Activated B cell treated with CpG ODN at 0.5 μM for 24 hours (primary cell): Measurements from ENCODE around the gene MRI1. TPM values are rescaled to one million over a fixed set of nuclear protein-coding genes. Genes with fewer than 3 reads are reported as not detected.

ENCODE experiments used
- ATAC-seq: fragments of 200-7000 bp; cut with Tn5 transposase; one replicate; pipeline ENCODE4 v1.10.0; 2021; ENCODE audit warnings: low read depth, mild to moderate bottlenecking, moderate library complexity
- CTCF ChIA-PET: fragments of 350-600 bp; sonication (Branson Sonifier 250); formaldehyde crosslinking; loops from one replicate; lab custom pipeline; 2021; ENCODE audit warnings: antibody characterized with exemption; lab: Charles Lee
- POLR2A ChIA-PET: fragments of 350-600 bp; sonication (Branson Sonifier 250); formaldehyde crosslinking; loops from one replicate; lab custom pipeline; 2021; ENCODE audit warnings: antibody characterized with exemption; lab: Charles Lee
- DNase-seq: peaks from one replicate; pipeline ENCODE4 v3.0.0; 2022
- H3K27ac Mint-ChIP-seq: one replicate; pipeline ENCODE4 v1.8.0; 2020; ENCODE audit warnings: mixed read lengths
- H3K27me3 Mint-ChIP-seq: one replicate; pipeline ENCODE4 v1.8.0; 2021; ENCODE audit warnings: mixed read lengths
- H3K36me3 Mint-ChIP-seq: one replicate; pipeline ENCODE4 v1.8.0; 2021; ENCODE audit warnings: low read depth, mixed read lengths
- H3K4me1 Mint-ChIP-seq: one replicate; pipeline ENCODE4 v1.8.0; 2021; ENCODE audit warnings: mixed read lengths
- H3K4me3 Mint-ChIP-seq: one replicate; pipeline ENCODE4 v1.8.0; 2020; ENCODE audit warnings: mild to moderate bottlenecking, mixed read lengths
- H3K9me3 Mint-ChIP-seq: one replicate; pipeline ENCODE4 v1.8.0; 2020; ENCODE audit warnings: mixed read lengths
- CTCF ChIP-seq: fragments of 200-600 bp; IDR thresholded peaks from one replicate; pipeline ENCODE4 v1.8.0; 2022; ENCODE audit warnings: antibody characterized with exemption, mild to moderate bottlenecking
- intact Hi-C: fragments of 100-400 bp; cut with micrococcal nuclease; formaldehyde crosslinking; loops from one replicate; pipeline ENCODE4 v1.15.1; 2024
- total RNA-seq: library from RNA; stranded (reverse); gene quantifications from 2 replicates; pipeline ENCODE4 v1.2.3, GENCODE V29; 2022

Gene MRI1
- total RNA-seq, 1 donor from 2014 or later = 37.5 TPM

- ChIA-PET POLR2A (interaction anchor here (1.2 kb wide), 1 partner anchor 35 kb away, joined by 5 read pairs; the partner anchor contains the start of gene C19orf53), CTCF (interaction anchor here (1.3 kb wide), 1 partner anchor 53 kb away, joined by 3 read pairs; no protein-coding TSS in a partner anchor)
- intact Hi-C loops = no loop called here
- DNase-seq = no peak
- no peak for TF ChIP-seq CTCF
- Mint-ChIP-seq H3K27ac (no peak overlapping the region), H3K36me3 (peaks cover 22% of the 10 kb centered on the region), H3K27me3 (no peaks in the 10 kb centered on the region), H3K4me3 (no peak overlapping the region), H3K9me3 (peaks cover 2% of the 10 kb centered on the region), H3K4me1 (no peaks in the 10 kb centered on the region)
- no peak for ATAC-seq
Observed at GRCh38 chr19:13808856-13809255, 44.5 kb downstream of the MRI1 start.

GRCh38 chr19:13812544-13812943, 48.2 kb downstream of the MRI1 start:
- CTCF ChIA-PET = no interaction called here
- H3K27ac Mint-ChIP-seq = no peak overlapping the region
- H3K27me3 Mint-ChIP-seq = no peaks in the 10 kb centered on the region
- H3K4me1 Mint-ChIP-seq = no peaks in the 10 kb centered on the region
- no peak overlapping the region for H3K4me3 Mint-ChIP-seq
- H3K36me3 Mint-ChIP-seq = peaks cover 15% of the 10 kb centered on the region
- POLR2A ChIA-PET = no interaction called here
- TF ChIP-seq CTCF = no peak
- ATAC-seq = no peak
- DNase-seq = no peak
- H3K9me3 Mint-ChIP-seq = peaks cover 2% of the 10 kb centered on the region
- intact Hi-C loops = no loop called here

GRCh38 chr19:13813147-13813546, 48.8 kb downstream of the MRI1 start:
- Mint-ChIP-seq H3K4me3 (no peak overlapping the region), H3K9me3 (peaks cover 2% of the 10 kb centered on the region), H3K4me1 (no peaks in the 10 kb centered on the region), H3K27me3 (no peaks in the 10 kb centered on the region), H3K36me3 (peaks cover 15% of the 10 kb centered on the region), H3K27ac (no peak overlapping the region)
- DNase-seq = no peak
- TF ChIP-seq CTCF = no peak
- ChIA-PET POLR2A (no interaction called here), CTCF (no interaction called here)
- ATAC-seq = no peak
- intact Hi-C loops = no loop called here

- no peak for ATAC-seq
- ChIA-PET POLR2A (interaction anchor here (0.7 kb wide), 1 partner anchor 483 kb away, joined by 6 read pairs; no protein-coding TSS in a partner anchor), CTCF (no interaction called here)
- H3K27ac Mint-ChIP-seq = no peak overlapping the region
- no peaks in the 10 kb centered on the region for H3K4me1 Mint-ChIP-seq
- H3K4me3 Mint-ChIP-seq = no peak overlapping the region
- peaks cover 2% of the 10 kb centered on the region for H3K9me3 Mint-ChIP-seq
- H3K27me3 Mint-ChIP-seq = no peaks in the 10 kb centered on the region
- no peak for TF ChIP-seq CTCF
- peaks cover 10% of the 10 kb centered on the region for H3K36me3 Mint-ChIP-seq
- intact Hi-C loops = no loop called here
- DNase-seq = no peak
Observed at GRCh38 chr19:13814550-13814949, 50.2 kb downstream of the MRI1 start.

- Mint-ChIP-seq H3K4me1 (no peaks in the 10 kb centered on the region), H3K27me3 (no peaks in the 10 kb centered on the region), H3K27ac (no peak overlapping the region), H3K4me3 (no peak overlapping the region), H3K9me3 (peaks cover 2% of the 10 kb centered on the region), H3K36me3 (peaks cover 10% of the 10 kb centered on the region)
- CTCF ChIA-PET = no interaction called here
- no peak for DNase-seq
- POLR2A ChIA-PET = interaction anchor here (0.9 kb wide), 1 partner anchor 29 kb away, joined by 3 read pairs; no protein-coding TSS in a partner anchor
- intact Hi-C loops = no loop called here
- ATAC-seq = peak; percentile 56
- no peak for TF ChIP-seq CTCF
Observed at GRCh38 chr19:13817018-13817614, 52.8 kb downstream of the MRI1 start.
